GM21619 (cell line): ENCODE measurements around the gene CRY2.

Experiments
- ATAC-seq: cut with Tn5 transposase; IDR thresholded peaks from one replicate; pipeline ENCODE4 v1.9.1; 2021; ENCODE audit not compliant: unreplicated experiment

Gene CRY2

DNA sequence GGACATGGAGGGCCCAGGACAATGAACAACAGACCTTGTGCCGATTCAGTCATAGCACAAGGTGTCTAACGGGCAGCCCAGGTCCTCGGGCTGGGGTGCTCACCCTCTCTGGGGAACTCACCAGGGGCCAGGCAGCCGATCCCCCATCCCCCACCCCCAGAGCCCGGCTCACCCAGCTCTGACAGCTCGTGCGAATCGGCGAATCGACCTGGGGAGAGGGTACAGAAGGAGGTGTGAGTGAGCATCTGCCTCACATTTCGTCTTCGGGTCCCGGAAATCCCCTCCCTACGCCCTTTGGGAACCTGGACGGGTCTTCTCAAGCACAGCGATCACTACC, 70.0 kb downstream of the CRY2 start:
- peak; percentile 1 for ATAC-seq

- peak; percentile 89 for ATAC-seq
These were observed 70.5 kb downstream of the CRY2 start, which contains the start of gene PEX16 for GRCh38 chr11:45917623-45918330. Gene PEX16 (minus strand): TSS chr11:45917877. CDS start chr11:45917811, 66 bp downstream.

- ATAC-seq: peak; percentile 32
These were observed 71.2 kb downstream of the CRY2 start for GRCh38 chr11:45918331-45918941.

DNA sequence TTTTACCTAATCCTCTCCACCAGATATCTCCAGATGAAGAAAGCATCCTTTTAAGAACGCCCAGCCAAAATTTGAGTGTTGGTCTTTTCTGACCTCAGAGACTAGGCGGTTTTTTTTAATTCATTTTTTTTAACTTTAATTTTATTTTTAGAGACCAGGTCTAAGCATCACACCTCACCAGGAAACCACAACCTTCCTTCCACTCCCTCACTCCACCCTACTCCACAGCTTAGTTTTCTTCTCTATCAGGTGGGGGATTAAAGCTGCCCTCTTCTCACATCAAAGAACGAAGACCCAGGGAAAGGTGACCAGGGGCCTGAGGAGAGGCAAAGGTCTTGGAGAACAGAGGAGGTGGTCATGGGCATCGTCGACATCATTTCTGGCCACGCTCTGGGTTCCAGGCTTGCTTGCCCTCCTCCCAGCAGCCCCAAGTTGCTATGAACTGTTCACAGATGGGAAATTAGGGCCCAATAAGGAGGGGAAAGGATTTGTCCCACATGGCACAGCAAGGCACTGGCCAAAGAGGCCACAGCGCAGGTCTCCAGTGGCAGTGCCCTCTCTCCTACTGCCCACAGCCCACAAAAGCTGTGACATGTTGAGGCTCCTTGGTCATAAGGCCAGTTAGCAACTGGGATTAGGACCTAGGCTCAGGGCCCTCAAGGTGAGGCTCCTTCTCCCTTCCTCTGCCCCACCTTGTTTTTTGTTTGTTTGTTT, 71.8 kb downstream of the CRY2 start:
- ATAC-seq: no peak

- no peak for ATAC-seq
These were observed 72.7 kb downstream of the CRY2 start for GRCh38 chr11:45919806-45920530.

GRCh38 chr11:45920531-45921477, 73.5 kb downstream of the CRY2 start:
- no peak for ATAC-seq

DNA sequence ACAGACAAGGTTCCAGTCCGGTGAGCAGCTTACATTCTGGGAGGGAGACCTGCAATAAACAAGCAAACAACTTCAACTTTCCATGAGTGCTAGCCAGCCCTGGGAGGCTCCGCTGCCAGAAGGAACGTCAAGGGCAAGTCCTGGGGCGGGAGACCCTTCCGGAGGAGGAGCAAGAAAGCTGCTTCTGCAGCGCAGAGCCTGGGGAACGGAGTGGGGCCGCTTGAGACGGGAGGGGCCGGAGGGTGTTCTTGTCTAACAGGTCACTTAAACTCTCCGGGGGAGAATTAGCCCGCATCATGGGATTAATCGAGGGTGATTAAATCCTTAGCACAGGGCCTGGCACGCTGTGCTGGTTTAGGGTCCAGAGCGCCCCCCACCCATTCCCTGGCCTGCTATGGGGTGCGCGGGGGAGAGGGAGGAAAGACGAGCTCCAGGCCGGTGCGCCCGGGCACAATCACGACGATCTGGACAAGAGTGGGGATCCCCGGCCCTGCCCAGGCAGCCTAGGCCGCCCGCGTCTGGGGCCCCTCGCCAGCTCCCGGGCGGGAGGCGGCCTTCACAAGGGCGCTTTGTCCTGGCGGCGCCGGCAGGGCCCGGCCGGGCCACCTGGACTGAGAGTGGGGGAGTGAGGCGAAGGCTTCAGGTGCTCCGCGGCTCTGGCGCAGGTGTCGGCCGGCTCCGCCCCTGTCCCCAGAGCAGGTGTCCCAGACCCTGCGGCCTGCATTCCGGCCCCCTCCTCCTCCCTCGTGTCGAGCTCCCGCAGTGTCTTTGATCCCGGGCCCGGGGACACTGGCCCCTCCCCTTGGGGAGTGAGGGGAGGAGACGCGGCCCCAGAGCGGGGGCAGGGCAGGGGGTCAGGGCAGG, 74.5 kb downstream of the CRY2 start:
- ATAC-seq: no peak

DNA sequence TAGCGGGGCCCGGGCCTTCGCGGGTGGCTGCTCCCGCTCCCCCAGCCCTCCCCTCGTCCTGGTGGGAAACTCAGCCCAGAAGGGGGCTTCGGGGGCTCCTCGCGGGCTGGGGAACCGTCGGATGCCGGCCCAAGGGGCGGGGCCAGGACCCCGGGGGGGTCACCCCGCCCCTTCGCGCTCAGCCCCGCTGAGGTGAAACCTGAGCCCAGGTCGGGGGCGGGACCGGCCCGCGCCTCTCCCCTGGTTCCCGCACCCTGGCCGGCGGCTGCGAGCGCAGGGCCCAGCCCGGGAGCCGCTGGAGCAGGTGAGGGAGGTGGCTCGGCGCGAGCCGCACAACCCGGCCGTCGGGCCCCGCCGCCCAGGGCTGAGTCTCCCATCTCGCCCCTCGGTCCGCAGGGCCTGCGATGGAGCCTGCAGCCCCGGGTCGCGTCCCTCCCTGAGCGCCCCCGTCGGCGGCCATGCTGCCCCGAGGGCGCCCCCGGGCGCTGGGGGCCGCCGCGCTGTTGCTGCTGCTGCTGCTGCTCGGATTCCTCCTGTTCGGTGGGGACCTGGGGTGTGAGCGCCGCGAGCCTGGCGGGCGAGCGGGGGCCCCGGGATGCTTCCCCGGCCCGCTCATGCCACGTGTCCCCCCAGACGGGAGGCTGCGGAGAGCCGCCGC, 75.3 kb downstream of the CRY2 start, which contains the start of gene LARGE2:
LARGE2 (plus strand) TSS at position 232 of the 658 bp plus-strand sequence; CDS start at position 459, 227 bp downstream.
- no peak for ATAC-seq

DNA sequence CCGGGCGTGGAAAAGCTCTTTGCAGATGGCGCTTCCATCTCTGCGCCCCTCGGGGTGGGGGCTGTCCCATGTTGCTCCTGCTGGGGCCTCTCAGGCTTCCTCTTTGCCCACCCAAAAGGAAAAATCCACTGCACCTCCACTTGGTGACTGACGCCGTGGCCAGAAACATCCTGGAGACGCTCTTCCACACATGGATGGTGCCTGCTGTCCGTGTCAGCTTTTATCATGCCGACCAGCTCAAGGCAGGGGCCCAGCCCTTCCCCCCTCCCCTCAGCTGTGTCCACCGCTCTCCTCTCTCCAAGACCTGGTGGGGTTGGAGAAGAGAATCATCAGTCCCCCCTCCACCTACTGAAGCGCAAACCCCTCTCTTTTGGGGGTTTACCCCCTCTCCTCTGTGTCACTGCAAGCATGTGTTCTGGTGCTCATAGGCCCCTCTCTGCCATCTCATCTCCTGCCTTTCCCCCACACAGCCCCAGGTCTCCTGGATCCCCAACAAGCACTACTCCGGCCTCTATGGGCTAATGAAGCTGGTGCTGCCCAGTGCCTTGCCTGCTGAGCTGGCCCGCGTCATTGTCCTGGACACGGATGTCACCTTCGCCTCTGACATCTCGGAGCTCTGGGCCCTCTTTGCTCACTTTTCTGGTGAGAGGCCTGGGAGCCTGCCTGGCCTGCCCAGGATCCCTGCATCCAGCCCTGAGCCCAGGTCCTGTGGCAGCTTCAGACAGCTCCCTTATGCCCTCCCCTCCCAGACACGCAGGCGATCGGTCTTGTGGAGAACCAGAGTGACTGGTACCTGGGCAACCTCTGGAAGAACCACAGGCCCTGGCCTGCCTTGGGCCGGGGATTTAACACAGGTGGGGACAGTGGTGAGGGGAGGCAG, 77.0 kb downstream of the CRY2 start:
- ATAC-seq: no peak

GRCh38 chr11:45924927-45925326, 77.7 kb downstream of the CRY2 start:
- ATAC-seq: no peak

DNA sequence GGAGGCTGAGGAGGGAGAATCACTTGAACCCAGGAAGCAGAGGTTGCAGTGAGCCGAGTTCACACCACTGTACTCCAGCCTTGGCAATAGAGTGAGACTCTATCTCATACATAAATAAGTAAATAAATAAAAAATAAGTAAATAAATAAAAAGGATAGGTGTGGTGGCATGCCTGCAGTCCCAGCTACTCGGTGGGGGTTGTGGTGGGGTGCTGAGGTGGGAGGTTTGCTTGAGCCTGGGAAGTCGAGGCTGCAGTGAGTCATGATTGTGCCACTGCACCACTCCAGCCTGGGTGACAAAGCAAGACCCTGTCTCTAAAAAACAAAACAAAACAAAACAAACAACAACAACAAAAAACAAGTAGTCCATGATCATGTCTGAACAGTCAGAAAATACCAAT, 78.3 kb downstream of the CRY2 start:
- no peak for ATAC-seq

DNA sequence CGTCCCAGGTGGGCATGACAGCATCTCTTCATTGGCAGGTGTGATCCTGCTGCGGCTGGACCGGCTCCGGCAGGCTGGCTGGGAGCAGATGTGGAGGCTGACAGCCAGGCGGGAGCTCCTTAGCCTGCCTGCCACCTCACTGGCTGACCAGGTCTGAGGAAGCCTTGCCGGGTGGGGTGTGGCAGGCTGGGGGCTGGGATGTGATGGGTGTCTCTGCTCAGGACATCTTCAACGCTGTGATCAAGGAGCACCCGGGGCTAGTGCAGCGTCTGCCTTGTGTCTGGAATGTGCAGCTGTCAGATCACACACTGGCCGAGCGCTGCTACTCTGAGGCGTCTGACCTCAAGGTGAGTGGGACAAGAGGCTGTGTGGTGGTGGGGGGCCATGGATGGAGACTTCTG, 78.7 kb downstream of the CRY2 start:
- ATAC-seq: no peak

DNA sequence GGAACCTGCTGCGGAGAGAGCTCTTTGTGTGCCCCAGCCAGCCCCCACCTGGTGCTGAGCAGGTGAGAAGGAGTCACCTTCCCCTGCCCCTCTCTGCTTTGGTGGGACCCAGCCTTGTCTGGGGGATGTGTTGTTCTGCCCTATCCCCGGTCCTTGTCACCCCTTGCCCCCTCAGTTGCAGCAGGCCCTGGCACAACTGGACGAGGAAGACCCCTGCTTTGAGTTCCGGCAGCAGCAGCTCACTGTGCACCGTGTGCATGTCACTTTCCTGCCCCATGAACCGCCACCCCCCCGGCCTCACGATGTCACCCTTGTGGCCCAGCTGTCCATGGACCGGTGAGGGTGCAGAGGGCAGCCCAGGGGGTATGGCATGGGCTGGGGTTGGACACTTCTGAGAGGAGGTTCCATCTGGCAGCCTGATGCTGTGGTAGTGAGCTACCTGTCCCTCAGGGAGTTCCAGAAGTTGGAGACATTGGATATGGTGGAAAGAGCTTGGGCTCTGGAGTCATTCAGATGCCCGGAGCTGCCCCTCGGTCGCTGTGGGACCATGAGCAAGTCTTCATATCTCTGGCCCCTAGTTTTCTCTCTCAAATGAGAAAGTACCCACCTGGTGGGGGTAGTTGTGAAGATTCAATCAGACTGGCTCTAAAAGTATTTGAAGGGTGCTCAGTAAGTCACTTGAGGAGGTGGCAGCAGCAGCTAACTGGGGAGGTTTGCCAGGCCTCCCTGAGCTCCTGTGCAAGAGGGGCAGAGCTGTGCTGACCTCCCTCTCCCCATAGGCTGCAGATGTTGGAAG, 79.5 kb downstream of the CRY2 start:
- no peak for ATAC-seq

- no peak for ATAC-seq
These were observed 80.0 kb downstream of the CRY2 start for GRCh38 chr11:45927332-45927683.

- no peak for ATAC-seq
These were observed 80.6 kb downstream of the CRY2 start for GRCh38 chr11:45927684-45928413.

DNA sequence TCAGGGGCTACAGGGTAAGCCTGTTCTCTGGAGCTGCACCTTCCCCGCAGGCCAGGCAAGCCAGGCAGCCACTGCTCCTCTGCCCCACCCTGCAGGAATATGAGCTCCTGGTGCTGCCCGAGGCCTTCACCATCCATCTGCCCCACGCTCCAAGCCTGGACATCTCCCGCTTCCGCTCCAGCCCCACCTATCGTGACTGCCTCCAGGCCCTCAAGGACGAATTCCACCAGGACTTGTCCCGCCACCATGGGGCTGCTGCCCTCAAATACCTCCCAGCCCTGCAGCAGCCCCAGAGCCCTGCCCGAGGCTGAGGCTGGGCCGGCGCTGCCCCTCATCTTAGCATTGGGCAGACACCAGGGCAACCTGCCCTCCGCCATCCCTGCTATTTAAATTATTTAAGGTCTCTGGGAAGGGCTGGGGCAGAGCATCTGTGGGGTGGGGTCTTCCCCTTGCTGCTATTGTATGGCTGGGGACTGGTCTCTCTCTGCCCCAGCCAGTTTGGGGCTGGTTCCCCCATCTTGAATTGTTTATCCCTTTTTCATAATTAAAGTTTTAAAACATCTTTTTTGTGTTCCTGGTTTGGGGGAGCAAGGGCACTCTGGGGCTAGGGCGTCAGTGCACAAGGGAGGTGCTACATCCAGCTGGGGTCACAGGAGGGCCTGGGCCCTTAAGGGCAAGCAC, 81.4 kb downstream of the CRY2 start:
- no peak for ATAC-seq
